ENCODE data around the gene CWH43. TPM values are rescaled to one million over a fixed set of nuclear protein-coding genes. Genes with fewer than 3 reads are reported as not detected.
"Not testable (repeated sequence)": the region's sequence is repeated elsewhere in the genome, so short reads cannot be mapped to it uniquely, and the experiment has no call there.

CWH43 gene
- polyA plus RNA-seq, 1 donor from 2014 or later = not detected

- H4K20me1 ChIP-seq (ENCODE audit: insufficient read depth); H3K36me3 ChIP-seq (ENCODE audit: insufficient read depth, low read length); H3F3A ChIP-seq (ENCODE audit: insufficient read depth, low read length, poor library complexity, severe bottlenecking); H3K9me2 ChIP-seq (ENCODE audit: insufficient read depth, low read length); H3K9ac ChIP-seq (ENCODE audit: low read length); H3K4me2 ChIP-seq (ENCODE audit: low read length); H3K27me3 ChIP-seq (ENCODE audit: insufficient read depth, low read depth, low read length); H3K79me2 ChIP-seq (replicated peaks; ENCODE audit: insufficient read depth, low read length); H3K27ac ChIP-seq (ENCODE audit: low read length); H3K4me3 ChIP-seq (ENCODE audit: low read length); H2AFZ ChIP-seq (ENCODE audit: low read depth, low read length): not testable (repeated sequence)
- H3K9me3 ChIP-seq (ENCODE audit: low read length) = peaks cover 42% of the 10 kb centered on the region
Observed at GRCh38 chr4:49099831-49100444, 113.9 kb downstream of the CWH43 start.

GRCh38 chr4:49102344-49102898, 116.3 kb downstream of the CWH43 start:
- not testable (repeated sequence) for H3K4me3 ChIP-seq (ENCODE audit: low read length); H3K79me2 ChIP-seq (replicated peaks; ENCODE audit: insufficient read depth, low read length)
- H3K9me3 ChIP-seq (ENCODE audit: low read length) = peaks cover 42% of the 10 kb centered on the region

GRCh38 chr4:49103436-49104136, 117.5 kb downstream of the CWH43 start:
- H3K9ac ChIP-seq (ENCODE audit: low read length); H3K36me3 ChIP-seq (ENCODE audit: insufficient read depth, low read length); H3K27ac ChIP-seq (ENCODE audit: low read length); H3K27me3 ChIP-seq (ENCODE audit: insufficient read depth, low read depth, low read length); H2AFZ ChIP-seq (ENCODE audit: low read depth, low read length); H3F3A ChIP-seq (ENCODE audit: insufficient read depth, low read length, poor library complexity, severe bottlenecking); H3K4me2 ChIP-seq (ENCODE audit: low read length); H4K20me1 ChIP-seq (ENCODE audit: insufficient read depth); H3K79me2 ChIP-seq (replicated peaks; ENCODE audit: insufficient read depth, low read length); H3K4me3 ChIP-seq (ENCODE audit: low read length); H3K9me2 ChIP-seq (ENCODE audit: insufficient read depth, low read length): not testable (repeated sequence)
- peaks cover 46% of the 10 kb centered on the region for H3K9me3 ChIP-seq (ENCODE audit: low read length)

More at GRCh38 chr4:49102344-49102898, 116.3 kb downstream of the CWH43 start:
- H2AFZ ChIP-seq (ENCODE audit: low read depth, low read length); H3K4me2 ChIP-seq (ENCODE audit: low read length); H3K9ac ChIP-seq (ENCODE audit: low read length); H3K27me3 ChIP-seq (ENCODE audit: insufficient read depth, low read depth, low read length); H3K9me2 ChIP-seq (ENCODE audit: insufficient read depth, low read length); H3K36me3 ChIP-seq (ENCODE audit: insufficient read depth, low read length); H3F3A ChIP-seq (ENCODE audit: insufficient read depth, low read length, poor library complexity, severe bottlenecking); H3K27ac ChIP-seq (ENCODE audit: low read length); H4K20me1 ChIP-seq (ENCODE audit: insufficient read depth): not testable (repeated sequence)

- H3K9ac ChIP-seq (ENCODE audit: low read length); H3K36me3 ChIP-seq (ENCODE audit: insufficient read depth, low read length); H3K79me2 ChIP-seq (replicated peaks; ENCODE audit: insufficient read depth, low read length); H3F3A ChIP-seq (ENCODE audit: insufficient read depth, low read length, poor library complexity, severe bottlenecking); H3K27ac ChIP-seq (ENCODE audit: low read length); H3K27me3 ChIP-seq (ENCODE audit: insufficient read depth, low read depth, low read length); H2AFZ ChIP-seq (ENCODE audit: low read depth, low read length); H3K9me2 ChIP-seq (ENCODE audit: insufficient read depth, low read length); H3K4me3 ChIP-seq (ENCODE audit: low read length); H3K4me2 ChIP-seq (ENCODE audit: low read length); H4K20me1 ChIP-seq (ENCODE audit: insufficient read depth): not testable (repeated sequence)
- peaks cover 40% of the 10 kb centered on the region for H3K9me3 ChIP-seq (ENCODE audit: low read length)
Observed at GRCh38 chr4:49104231-49104930, 118.3 kb downstream of the CWH43 start.

GRCh38 chr4:49105248-49105904, 119.3 kb downstream of the CWH43 start:
- H4K20me1 ChIP-seq (ENCODE audit: insufficient read depth); H3K27ac ChIP-seq (ENCODE audit: low read length); H3K4me3 ChIP-seq (ENCODE audit: low read length); H2AFZ ChIP-seq (ENCODE audit: low read depth, low read length); H3K79me2 ChIP-seq (replicated peaks; ENCODE audit: insufficient read depth, low read length); H3K9me2 ChIP-seq (ENCODE audit: insufficient read depth, low read length); H3K36me3 ChIP-seq (ENCODE audit: insufficient read depth, low read length); H3K4me2 ChIP-seq (ENCODE audit: low read length); H3K9ac ChIP-seq (ENCODE audit: low read length); H3F3A ChIP-seq (ENCODE audit: insufficient read depth, low read length, poor library complexity, severe bottlenecking); H3K27me3 ChIP-seq (ENCODE audit: insufficient read depth, low read depth, low read length): not testable (repeated sequence)
- H3K9me3 ChIP-seq (ENCODE audit: low read length) = peaks cover 31% of the 10 kb centered on the region

- not testable (repeated sequence) for H3K9ac ChIP-seq (ENCODE audit: low read length); H2AFZ ChIP-seq (ENCODE audit: low read depth, low read length); H3K79me2 ChIP-seq (replicated peaks; ENCODE audit: insufficient read depth, low read length); H4K20me1 ChIP-seq (ENCODE audit: insufficient read depth); H3F3A ChIP-seq (ENCODE audit: insufficient read depth, low read length, poor library complexity, severe bottlenecking); H3K36me3 ChIP-seq (ENCODE audit: insufficient read depth, low read length); H3K9me2 ChIP-seq (ENCODE audit: insufficient read depth, low read length); H3K27ac ChIP-seq (ENCODE audit: low read length); H3K27me3 ChIP-seq (ENCODE audit: insufficient read depth, low read depth, low read length); H3K4me3 ChIP-seq (ENCODE audit: low read length); H3K4me2 ChIP-seq (ENCODE audit: low read length)
- peaks cover 34% of the 10 kb centered on the region for H3K9me3 ChIP-seq (ENCODE audit: low read length)
Observed at GRCh38 chr4:49107262-49107661, 121.2 kb downstream of the CWH43 start.

GRCh38 chr4:49108183-49108978, 122.3 kb downstream of the CWH43 start:
- not testable (repeated sequence) for H3K9me2 ChIP-seq (ENCODE audit: insufficient read depth, low read length); H3K4me2 ChIP-seq (ENCODE audit: low read length)
- peaks cover 30% of the 10 kb centered on the region for H3K9me3 ChIP-seq (ENCODE audit: low read length)

More at GRCh38 chr4:49108183-49108978, 122.3 kb downstream of the CWH43 start:
- not testable (repeated sequence) for H3K36me3 ChIP-seq (ENCODE audit: insufficient read depth, low read length); H2AFZ ChIP-seq (ENCODE audit: low read depth, low read length); H3K4me3 ChIP-seq (ENCODE audit: low read length); H3K9ac ChIP-seq (ENCODE audit: low read length); H3K79me2 ChIP-seq (replicated peaks; ENCODE audit: insufficient read depth, low read length); H3F3A ChIP-seq (ENCODE audit: insufficient read depth, low read length, poor library complexity, severe bottlenecking); H3K27ac ChIP-seq (ENCODE audit: low read length); H3K27me3 ChIP-seq (ENCODE audit: insufficient read depth, low read depth, low read length); H4K20me1 ChIP-seq (ENCODE audit: insufficient read depth)

Measured in neural cell (in vitro differentiated cells).